Measurements from ENCODE around the gene ARID4B. TPM values are rescaled to one million over a fixed set of nuclear protein-coding genes. Genes with fewer than 3 reads are reported as not detected.

ARID4B gene
- total RNA-seq, 1 experiment from 2014 or later, result 28.3 TPM

DNA sequence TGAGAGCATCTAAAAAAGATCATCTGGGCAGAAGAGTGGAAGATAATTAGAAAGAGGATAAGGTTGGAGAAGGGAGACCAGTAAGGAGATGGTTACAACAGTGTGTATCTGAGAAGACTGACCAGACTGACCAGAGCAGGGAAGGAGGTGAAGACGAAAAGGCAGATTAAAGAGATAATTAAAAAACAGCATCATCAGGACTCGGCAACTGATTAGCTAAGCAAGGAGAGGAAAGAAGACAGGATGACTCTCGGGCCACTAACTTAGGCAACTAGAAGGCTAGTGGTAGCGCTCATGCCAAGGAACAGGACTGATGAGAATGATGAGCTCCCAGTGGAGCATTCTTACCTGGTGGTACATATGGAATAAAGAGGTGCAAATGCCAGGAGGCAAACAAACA lies 170.8 kb downstream of the ARID4B start:
- Histone ChIP-seq H3K9me3 (ENCODE audit: control insufficient read depth in 1 of 2, insufficient read depth in 1 of 2, low read depth in 1 of 2, low read length in 2 of 2) (no peaks in the 10 kb centered on the region), H3K9me2 (ENCODE audit: insufficient read depth) (no peaks in the 10 kb centered on the region), H3K27me3 (ENCODE audit: insufficient read depth, low read length) (no peaks in the 10 kb centered on the region), H3K9ac (ENCODE audit: low read length) (no peak overlapping the region), H2AFZ (ENCODE audit: low read depth, low read length, poor library complexity, severe bottlenecking) (no peak overlapping the region), H3K4me3 (replicated peaks in 1 of 2; ENCODE audit: low read depth in 1 of 2, low read length in 2 of 2) (no peak overlapping the region), H4K20me1 (ENCODE audit: insufficient read depth) (no peaks in the 10 kb centered on the region; the same call in 1 of the 2 replicates), H3K36me3 (ENCODE audit: control insufficient read depth in 1 of 2, insufficient read depth in 2 of 2, low read length in 2 of 2) (peaks cover 21 to 47% of the 10 kb centered on the region in 2 experiments), H3K27ac (ENCODE audit: low read depth, low read length) (no peak overlapping the region), H3K4me2 (ENCODE audit: low read length) (no peak overlapping the region), H3K79me2 (ENCODE audit: insufficient read depth, low read length) (peaks cover 56% of the 10 kb centered on the region), H3K4me1 (ENCODE audit: control insufficient read depth in 1 of 2, insufficient read depth in 2 of 2, low read length in 2 of 2) (peaks cover 0 to 17% of the 10 kb centered on the region in 2 experiments; a peak in 2 of 4 replicates)
- RAD21 ChIA-PET (ENCODE audit: low non-redundant PET in 1 of 2, low total read pairs in 2 of 2, uncharacterized antibody in 2 of 2, unreplicated experiment in 2 of 2), result no interaction called here
- intact Hi-C loops (cut with micrococcal nuclease), result no loop called here
- CTCF ChIA-PET, result interaction anchor here (0.5 to 1.9 kb wide), 4 partner anchors 25 to 258 kb away, joined by 3 to 5 read pairs (median 4); partner anchors contain the start of gene TOMM20
- POLR2A ChIA-PET, result interaction anchor here (0.5 kb wide), 1 partner anchor 251 kb away, joined by 3 read pairs; no protein-coding TSS in a partner anchor
- TF ChIP-seq ELF1 (IDR thresholded peaks at IDR 0.05; ENCODE audit: borderline replicate concordance, low read depth), result no peak
- no peak for TF ChIP-seq CBX3 (IDR thresholded peaks at IDR 0.05; ENCODE audit: low read depth)
- TF ChIP-seq CTCF (IDR thresholded peaks at IDR 0.05 in 2 of 3, conservative IDR thresholded peaks at IDR 0.05 in 1 of 3; ENCODE audit: borderline replicate concordance in 1 of 3, insufficient read depth in 1 of 3, low read depth in 2 of 3, low read length in 2 of 3), result no peak
- no peak for TF ChIP-seq SP1 (IDR thresholded peaks at IDR 0.05; ENCODE audit: low read depth)
- DNase-seq (ENCODE audit: low read depth, low spot score) (no peak), ATAC-seq (no peak)
- no TSS peak for BruUV-seq (replicated peaks)

DNA sequence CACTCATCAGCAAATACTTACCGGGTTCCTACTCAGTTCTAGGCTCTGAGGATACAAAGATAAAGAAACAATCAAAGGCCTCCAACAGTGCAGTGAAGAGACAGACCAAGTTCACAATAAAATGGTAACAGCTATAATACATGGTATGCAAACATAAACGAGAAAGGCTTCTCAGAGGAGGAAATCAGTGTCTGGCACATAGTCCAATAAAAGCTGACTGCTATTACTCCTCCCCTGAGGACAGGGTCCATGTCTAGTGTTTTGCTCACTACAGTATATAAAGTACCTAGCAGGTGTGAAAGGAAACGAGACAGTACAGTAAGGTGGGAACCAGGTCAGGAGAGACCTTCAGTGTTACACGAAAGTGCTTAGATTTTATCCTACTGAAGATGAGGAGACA lies 171.2 kb downstream of the ARID4B start:
- ATAC-seq, result no peak
- no peak overlapping the region for H3K27ac ChIP-seq (ENCODE audit: low read depth, low read length)
- no peak overlapping the region for H2AFZ ChIP-seq (ENCODE audit: low read depth, low read length, poor library complexity, severe bottlenecking)
- peaks cover 0 to 14% of the 10 kb centered on the region in 2 experiments; a peak in 2 of 4 replicates for H3K4me1 ChIP-seq (ENCODE audit: control insufficient read depth in 1 of 2, insufficient read depth in 2 of 2, low read length in 2 of 2)
- ChIA-PET POLR2A (interaction anchor here (0.5 kb wide), 1 partner anchor 252 kb away, joined by 3 read pairs; no protein-coding TSS in a partner anchor), CTCF (interaction anchor here (0.5 to 1.9 kb wide), 5 partner anchors 12 to 259 kb away, joined by 3 to 5 read pairs (median 4); partner anchors contain the start of gene TOMM20), RAD21 (ENCODE audit: low non-redundant PET in 1 of 2, low total read pairs in 2 of 2, uncharacterized antibody in 2 of 2, unreplicated experiment in 2 of 2) (no interaction called here)
- no peaks in the 10 kb centered on the region for H3K9me2 ChIP-seq (ENCODE audit: insufficient read depth)
- peaks cover 56% of the 10 kb centered on the region for H3K79me2 ChIP-seq (ENCODE audit: insufficient read depth, low read length)
- no peak overlapping the region for H3K4me2 ChIP-seq (ENCODE audit: low read length)
- H3K9me3 ChIP-seq (ENCODE audit: control insufficient read depth in 1 of 2, insufficient read depth in 1 of 2, low read depth in 1 of 2, low read length in 2 of 2), result no peaks in the 10 kb centered on the region
- no peak for DNase-seq (ENCODE audit: low read depth, low spot score)
- TF ChIP-seq CEBPB (IDR thresholded peaks at IDR 0.05; ENCODE audit: low read depth), result no peak
- H4K20me1 ChIP-seq (ENCODE audit: insufficient read depth), result no peaks in the 10 kb centered on the region; the same call in 1 of the 2 replicates
- BruUV-seq (replicated peaks), result no TSS peak
- no peak overlapping the region for H3K9ac ChIP-seq (ENCODE audit: low read length)
- H3K4me3 ChIP-seq (replicated peaks in 1 of 2; ENCODE audit: low read depth in 1 of 2, low read length in 2 of 2), result no peak overlapping the region
- H3K27me3 ChIP-seq (ENCODE audit: insufficient read depth, low read length), result no peaks in the 10 kb centered on the region
- H3K36me3 ChIP-seq (ENCODE audit: control insufficient read depth in 1 of 2, insufficient read depth in 2 of 2, low read length in 2 of 2), result peaks cover 24 to 49% of the 10 kb centered on the region in 2 experiments
- intact Hi-C loops (cut with micrococcal nuclease), result no loop called here
